Inflammatory macrophage (primary cell): ENCODE measurements around the gene RASAL2.
A peak's percentile ranks its signal among the peaks of the same experiment; 100 is the strongest.
"Not testable (repeated sequence)": the region's sequence is repeated elsewhere in the genome, so short reads cannot be mapped to it uniquely, and the experiment has no call there.

Experiments
- DNase-seq, 2 donors: peaks; one replicate each; pipeline ENCODE4 v3.0.0-alpha.2; 2020 to 2022

Gene RASAL2

GRCh38 chr1:178284058-178284457, 190.2 kb downstream of the RASAL2 start:
- peak; percentile 61 to 77 for DNase-seq

GRCh38 chr1:178291166-178291565, 197.3 kb downstream of the RASAL2 start:
- DNase-seq = no peak

GRCh38 chr1:178294654-178295053, 200.8 kb downstream of the RASAL2 start:
- DNase-seq = no peak

- DNase-seq = peak in 1 of 2 donors; percentile 14
Observed at GRCh38 chr1:178300352-178300699, 206.4 kb downstream of the RASAL2 start.

GRCh38 chr1:178301141-178301540, 207.2 kb downstream of the RASAL2 start:
- DNase-seq = no peak

GRCh38 chr1:178307264-178307663, 213.4 kb downstream of the RASAL2 start:
- DNase-seq = no peak

- no peak for DNase-seq
Observed at GRCh38 chr1:178308438-178308837, 214.5 kb downstream of the RASAL2 start.

- DNase-seq = peak; percentile 66 to 85
Observed at GRCh38 chr1:178310685-178311105, 216.8 kb downstream of the RASAL2 start.

GRCh38 chr1:178311164-178311563, 217.3 kb downstream of the RASAL2 start:
- DNase-seq = no peak

- DNase-seq = not testable (repeated sequence)
Observed at GRCh38 chr1:178320280-178320982, 226.5 kb downstream of the RASAL2 start.

- no peak for DNase-seq
Observed at GRCh38 chr1:178323067-178323466, 229.2 kb downstream of the RASAL2 start.

- no peak for DNase-seq
Observed at GRCh38 chr1:178324003-178324402, 230.1 kb downstream of the RASAL2 start.

GRCh38 chr1:178328728-178329127, 234.8 kb downstream of the RASAL2 start:
- no peak for DNase-seq

- DNase-seq = no peak
Observed at GRCh38 chr1:178330153-178330552, 236.2 kb downstream of the RASAL2 start.

- DNase-seq = no peak
Observed at GRCh38 chr1:178330848-178331497, 237.1 kb downstream of the RASAL2 start.

- no peak for DNase-seq
Observed at GRCh38 chr1:178335426-178335825, 241.5 kb downstream of the RASAL2 start.

- peak in 1 of 2 donors; percentile 41 for DNase-seq
Observed at GRCh38 chr1:178337091-178337706, 243.3 kb downstream of the RASAL2 start.

GRCh38 chr1:178339834-178340233, 245.9 kb downstream of the RASAL2 start:
- DNase-seq = no peak

GRCh38 chr1:178341261-178341956, 247.5 kb downstream of the RASAL2 start:
- DNase-seq = no peak

- DNase-seq = no peak
Observed at GRCh38 chr1:178342745-178343144, 248.8 kb downstream of the RASAL2 start.

GRCh38 chr1:178344513-178345091, 250.7 kb downstream of the RASAL2 start:
- DNase-seq = peak; percentile 67 to 81

GRCh38 chr1:178345238-178345637, 251.3 kb downstream of the RASAL2 start:
- DNase-seq = no peak

GRCh38 chr1:178345807-178346206, 251.9 kb downstream of the RASAL2 start:
- DNase-seq = no peak
